Skin epidermis (tissue), 12 donors: ENCODE data around the gene HORMAD2.
"Not testable (repeated sequence)": the region's sequence is repeated elsewhere in the genome, so short reads cannot be mapped to it uniquely, and the experiment has no call there.

Experiments
- H3K27ac ChIP-seq, 21 experiments: fragments of 200-600 bp; sonication (generic) in 11 of 21; one replicate each; pipeline ENCODE4 v1.5.0; 2020; ENCODE audit warnings: mild to moderate bottlenecking in 3 of 21, inconsistent platforms in 2 of 21, moderate library complexity in 2 of 21
- H3K4me3 ChIP-seq, 7 experiments: fragments of 200-600 bp; sonication (generic) in 2 of 7; one replicate each; pipeline ENCODE4 v1.5.0; 2020; ENCODE audit warnings: inconsistent platforms in 2 of 7, mild to moderate bottlenecking in 2 of 7, moderate library complexity in 1 of 7

HORMAD2 gene

DNA sequence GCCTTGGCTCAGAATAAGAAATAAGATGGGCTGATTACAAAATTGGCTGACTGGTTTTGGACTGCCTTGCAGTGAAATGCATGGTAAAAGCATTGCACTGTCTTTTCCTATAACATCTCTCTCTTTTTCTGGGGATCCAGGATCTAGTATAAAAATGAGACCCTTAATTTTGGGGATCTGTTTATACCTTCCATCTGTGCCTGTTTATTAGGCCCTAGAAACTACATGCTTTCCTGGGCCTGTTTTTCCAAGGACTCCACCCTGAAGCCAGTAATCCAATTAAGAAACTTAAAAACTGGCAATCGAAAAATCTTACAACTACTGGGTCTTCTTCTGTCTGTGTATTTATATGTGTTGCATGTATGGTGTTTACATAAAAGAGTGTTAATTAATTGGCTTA is 14.5 kb downstream of the HORMAD2 start:
- Histone ChIP-seq H3K27ac (no peak overlapping the region), H3K4me3 (no peak overlapping the region)

DNA sequence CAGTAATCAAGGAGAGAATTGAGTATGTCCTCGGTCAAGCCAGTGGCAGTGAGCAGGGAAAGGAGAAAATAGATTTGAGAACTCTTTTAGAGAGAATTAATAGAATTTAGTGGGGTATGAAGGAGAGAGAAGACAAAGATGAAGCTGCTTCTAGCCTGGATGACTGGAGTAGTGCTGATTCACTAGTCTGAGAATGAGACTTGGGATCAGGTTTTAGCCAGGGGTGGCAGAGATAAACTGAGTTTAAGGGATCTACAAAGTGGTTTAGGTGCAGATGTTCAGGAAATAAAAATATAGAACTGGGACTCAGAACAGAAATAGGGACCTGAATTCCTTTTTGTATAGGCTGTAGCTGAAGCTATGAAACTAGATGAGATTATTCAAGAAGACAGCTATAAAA is 17.6 kb downstream of the HORMAD2 start:
- no peak overlapping the region for H3K4me3 ChIP-seq
- no peak overlapping the region for H3K27ac ChIP-seq

DNA sequence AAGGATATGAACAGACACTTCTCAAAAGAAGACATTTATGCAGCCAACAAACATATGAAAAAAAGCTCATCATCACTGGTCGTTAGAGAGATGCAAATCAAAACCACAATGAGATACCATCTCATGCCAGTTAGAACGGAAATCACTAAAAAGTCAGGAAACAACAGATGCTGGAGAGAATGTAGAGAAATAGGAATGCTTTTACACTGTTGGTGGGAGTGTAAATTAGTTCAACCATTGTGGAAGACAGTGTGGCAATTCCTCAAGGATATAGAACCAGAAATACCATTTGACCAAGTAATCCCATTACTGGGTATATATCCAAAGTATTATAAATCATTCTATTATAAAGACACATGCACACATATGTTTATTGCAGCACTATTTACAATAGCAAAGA is 20.5 kb downstream of the HORMAD2 start:
- H3K4me3 ChIP-seq, H3K27ac ChIP-seq: not testable (repeated sequence)

DNA sequence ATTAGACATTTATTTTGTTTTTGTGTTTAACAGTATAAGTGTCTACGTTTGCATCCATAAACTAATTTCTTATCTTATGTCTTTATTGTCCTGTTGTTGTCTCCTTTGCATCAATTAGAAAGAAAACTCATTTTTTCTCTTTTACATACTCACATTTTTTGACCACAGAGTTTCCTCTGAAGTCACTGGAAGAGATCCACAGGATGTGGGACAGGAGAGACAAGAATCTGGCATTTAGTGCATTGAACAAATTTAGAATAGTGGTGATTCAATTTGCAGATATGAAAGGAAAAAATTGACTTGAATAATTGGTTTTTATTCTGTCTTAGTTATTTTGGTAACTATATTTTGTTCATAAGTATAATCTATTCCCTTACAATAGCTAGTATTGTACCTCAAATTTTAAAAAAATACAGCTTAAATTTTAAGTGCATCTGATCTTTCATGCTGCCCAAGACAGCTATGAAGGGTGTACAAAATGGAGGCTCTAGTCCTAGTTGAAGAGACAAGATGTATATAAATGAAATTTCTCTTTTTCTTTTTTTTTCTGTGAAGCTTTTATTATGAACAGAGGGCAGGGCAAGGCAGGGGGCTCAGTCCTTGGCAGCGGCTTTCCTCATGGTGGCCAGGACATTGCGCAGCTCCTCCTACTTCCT is 24.4 kb downstream of the HORMAD2 start:
- Histone ChIP-seq H3K27ac (peak overlapping the region in 1 of 21 experiments; percentile 31), H3K4me3 (no peak overlapping the region)

DNA sequence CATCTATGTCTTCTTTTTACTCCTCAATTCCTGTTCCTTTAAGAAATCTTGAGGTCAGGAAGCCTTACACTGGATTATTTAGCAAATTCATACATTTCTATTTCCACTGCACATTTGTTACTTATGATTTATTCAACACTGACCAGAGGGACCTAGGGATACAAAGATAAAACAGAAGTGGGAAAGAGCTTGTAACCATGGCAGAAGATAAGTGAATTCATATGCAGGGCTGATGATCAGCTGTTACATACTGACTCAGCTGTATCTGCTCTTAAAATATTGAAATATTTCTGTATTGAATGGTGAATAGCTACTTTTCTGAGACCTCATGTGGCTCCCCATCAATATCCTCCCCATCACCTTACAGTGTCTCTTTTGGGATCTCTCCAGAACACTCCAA is 25.2 kb downstream of the HORMAD2 start:
- Histone ChIP-seq H3K4me3 (no peak overlapping the region), H3K27ac (no peak overlapping the region)

DNA sequence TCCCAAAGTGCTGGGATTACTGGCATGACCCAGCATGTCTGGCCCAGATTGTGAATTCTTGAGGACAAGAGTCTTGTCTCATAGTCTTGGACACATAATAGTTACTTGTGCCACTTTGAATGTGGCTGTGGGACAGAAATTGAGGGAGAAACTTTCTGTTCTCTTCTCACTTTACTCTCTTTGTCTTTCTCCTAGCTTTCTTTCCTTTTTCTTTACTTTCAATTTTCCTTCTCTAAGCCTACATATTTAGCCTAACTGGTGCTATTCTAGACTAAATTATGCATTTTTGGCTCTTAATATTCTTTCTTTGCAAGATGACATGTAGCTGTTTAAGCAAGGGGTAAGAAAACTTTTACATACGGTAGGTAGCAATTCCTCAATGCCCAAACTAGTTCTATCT is 33.2 kb downstream of the HORMAD2 start:
- Histone ChIP-seq H3K4me3 (no peak overlapping the region), H3K27ac (no peak overlapping the region)

DNA sequence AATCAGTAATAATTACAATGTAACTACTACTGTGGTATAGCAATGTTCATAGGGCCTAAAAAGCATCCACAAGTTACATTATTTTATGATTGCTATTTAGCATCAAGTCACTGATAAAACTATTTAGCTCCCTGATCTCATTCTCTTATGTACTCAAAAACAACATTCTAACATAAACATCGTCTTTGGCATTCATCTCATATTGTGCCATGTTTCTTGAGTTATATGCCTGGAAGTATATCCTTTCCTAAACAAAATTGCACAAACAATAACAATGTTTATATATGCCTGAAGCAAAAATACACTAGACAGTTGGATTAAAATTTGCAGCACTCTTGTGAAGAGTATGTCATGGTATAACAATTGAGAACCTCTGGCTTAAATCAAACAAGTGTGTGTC is 34.1 kb downstream of the HORMAD2 start:
- no peak overlapping the region for H3K4me3 ChIP-seq
- H3K27ac ChIP-seq: no peak overlapping the region

DNA sequence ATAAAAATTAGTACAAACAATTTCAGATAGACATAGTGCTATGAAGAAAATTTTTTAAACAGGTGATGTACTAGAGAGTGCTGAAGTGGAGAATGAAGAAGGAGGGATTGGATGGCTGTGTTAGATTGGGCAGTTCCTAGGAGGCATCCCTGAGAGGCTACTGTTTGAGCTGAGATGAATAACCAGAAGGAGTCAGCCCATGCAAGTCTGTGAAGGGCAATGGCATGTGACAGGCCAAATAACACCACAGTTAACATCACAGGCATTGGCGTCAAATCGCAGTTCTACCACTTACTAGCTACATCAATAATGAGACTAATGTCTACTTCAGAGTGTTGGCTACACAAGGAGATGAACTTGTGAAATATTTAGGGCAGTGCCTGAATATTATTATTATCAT is 35.4 kb downstream of the HORMAD2 start:
- Histone ChIP-seq H3K27ac (no peak overlapping the region), H3K4me3 (no peak overlapping the region)

DNA sequence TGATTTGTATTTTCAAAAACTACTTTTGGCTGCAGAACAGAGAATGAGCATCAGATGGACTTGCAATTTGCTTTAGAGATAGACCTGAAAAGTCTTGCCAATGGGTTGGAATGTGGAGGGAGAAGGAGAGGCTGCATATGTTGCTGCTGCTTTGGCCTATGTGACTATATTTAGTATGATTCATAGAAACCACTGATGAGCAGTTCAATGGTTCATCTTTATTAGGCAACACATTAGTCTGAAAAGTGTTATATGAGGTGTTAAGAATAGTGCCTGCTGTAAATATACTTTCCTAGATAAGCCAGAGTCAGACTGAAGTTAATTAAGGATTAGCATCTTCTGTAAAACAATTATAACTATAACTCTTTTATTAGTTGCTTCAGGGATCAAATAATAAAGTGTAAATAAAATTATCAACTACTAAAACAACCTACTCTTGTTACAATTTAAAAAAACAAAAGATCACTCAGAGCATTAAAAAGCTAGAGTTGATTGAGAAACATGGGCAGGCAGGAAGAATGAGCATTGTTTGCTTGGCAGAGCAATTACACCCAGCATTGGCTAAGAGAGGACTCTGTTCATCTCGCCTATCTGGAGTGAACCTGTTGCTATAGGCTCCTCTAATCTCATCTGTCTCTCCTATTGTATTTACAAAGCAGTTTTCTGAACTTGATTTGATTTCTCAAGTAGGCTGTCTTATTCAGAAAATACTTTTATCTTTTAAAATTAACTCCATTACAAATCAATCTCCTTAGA is 36.3 kb downstream of the HORMAD2 start:
- Histone ChIP-seq H3K4me3 (no peak overlapping the region), H3K27ac (no peak overlapping the region)

DNA sequence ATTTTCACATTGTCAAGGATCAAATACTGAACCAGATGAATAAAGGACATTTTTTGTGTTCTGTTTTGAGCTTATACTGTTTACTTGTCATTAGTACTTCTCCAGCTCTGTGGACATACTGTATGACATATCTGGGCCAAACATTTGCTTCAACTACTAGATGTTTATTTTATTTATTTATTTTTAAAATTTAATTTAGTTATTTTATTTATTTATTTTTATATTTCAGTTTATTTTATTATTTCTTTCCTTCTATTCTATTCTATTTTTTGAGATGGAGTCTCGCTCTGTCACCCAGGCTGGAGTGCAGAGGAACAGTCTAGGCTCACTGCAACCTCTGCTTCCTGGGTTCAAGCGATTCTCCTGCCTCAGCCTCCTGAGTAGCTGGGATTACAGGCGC is 37.0 kb downstream of the HORMAD2 start:
- Histone ChIP-seq H3K27ac (no peak overlapping the region), H3K4me3 (no peak overlapping the region)

DNA sequence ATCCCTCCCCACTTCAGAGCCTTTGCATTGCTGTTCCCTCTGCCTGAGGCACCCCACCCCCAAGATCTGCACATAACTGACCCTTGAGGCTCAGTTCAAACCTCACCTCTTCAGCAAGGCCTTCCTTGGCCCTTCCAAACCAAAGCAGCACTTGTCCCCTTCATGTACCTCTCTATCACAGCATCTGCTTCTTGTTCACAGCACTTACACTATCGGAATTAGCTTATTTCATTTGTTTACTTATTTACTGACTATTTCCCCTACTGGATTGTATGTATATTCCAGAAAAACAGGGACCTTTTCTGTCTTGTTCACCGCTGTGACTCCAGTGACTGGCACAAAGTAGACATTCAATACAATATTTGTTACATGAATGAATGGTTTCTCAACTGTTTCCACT is 38.0 kb downstream of the HORMAD2 start:
- H3K4me3 ChIP-seq: no peak overlapping the region
- no peak overlapping the region for H3K27ac ChIP-seq

DNA sequence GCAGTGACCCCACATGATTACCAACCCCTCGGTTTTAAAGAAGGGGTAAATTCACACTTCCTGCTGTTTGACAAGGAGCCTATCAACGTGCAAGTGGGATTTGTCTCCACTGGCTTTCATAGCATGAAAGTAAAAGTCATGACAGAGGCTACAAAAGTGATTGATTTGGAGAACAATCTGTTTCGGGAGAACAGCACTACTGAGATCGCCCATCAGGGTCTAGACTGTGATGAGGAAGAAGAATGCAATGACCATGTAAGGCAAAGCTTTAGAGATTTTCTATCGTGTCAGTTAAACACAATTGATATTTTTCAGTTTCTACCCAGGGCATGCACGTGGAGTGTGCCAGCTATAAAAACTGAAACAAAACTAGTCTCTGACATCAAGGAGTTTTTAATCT is 41.7 kb downstream of the HORMAD2 start:
- no peak overlapping the region for H3K4me3 ChIP-seq
- no peak overlapping the region for H3K27ac ChIP-seq

DNA sequence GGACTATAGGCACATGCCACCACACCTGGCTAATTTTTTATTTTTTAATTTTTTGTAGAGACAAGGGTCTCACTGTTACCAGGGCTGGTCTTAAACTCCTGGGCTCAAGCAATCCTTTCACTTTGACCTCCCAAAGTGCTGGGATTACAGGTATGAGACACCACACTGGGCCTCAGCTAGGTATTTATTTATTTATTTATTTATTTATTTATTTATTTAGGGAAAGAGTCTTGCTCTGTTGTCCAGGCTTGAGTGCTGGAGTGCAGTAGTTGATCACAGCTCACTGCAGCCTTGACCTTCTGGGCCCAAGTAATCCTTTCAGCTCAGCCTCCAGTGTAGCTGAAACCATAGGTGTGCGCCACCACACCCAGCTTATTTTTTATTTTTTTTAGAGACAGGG is 43.2 kb downstream of the HORMAD2 start:
- no peak overlapping the region for H3K4me3 ChIP-seq

DNA sequence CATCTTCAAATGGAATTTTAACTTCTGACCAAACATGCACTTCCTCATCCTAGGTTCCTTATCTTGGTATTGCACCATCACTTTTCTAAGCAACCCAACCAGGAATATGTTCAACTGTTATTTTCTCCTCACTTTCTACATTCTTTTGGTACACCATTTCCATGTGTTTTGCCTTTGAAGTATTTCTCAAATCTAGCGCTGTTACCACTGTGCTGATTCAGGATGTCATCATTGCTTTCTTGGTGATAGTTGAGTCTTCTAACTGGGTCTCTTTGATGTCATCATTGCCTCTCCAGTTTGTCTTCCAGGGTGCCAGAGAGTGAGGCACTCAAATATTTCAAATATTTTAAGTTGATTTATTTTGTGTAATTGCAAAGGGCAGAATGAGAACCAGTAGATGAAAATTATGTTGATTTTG is 47.5 kb downstream of the HORMAD2 start:
- no peak overlapping the region for H3K27ac ChIP-seq

More for the DNA sequence above, 43.2 kb downstream of the HORMAD2 start:
- H3K27ac ChIP-seq: no peak overlapping the region

DNA sequence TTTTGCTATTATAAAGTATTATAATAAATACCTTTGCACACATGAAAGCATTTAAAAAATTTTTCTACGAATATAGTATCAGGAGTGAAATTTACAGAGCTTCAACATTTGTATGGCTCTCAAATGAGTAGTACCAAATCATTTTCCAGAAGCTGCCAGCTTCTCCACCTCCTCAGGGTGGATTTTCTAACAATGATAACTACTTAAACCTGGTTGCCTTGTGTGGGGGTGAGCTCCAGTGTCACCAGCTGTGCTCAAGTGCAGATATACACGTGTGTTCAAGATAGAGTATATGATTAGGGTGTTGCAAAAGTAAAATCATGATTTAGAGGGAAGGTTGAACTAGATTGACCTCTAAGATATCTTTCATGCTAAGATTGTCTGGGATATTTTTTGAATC is 48.2 kb downstream of the HORMAD2 start:
- Histone ChIP-seq H3K4me3 (no peak overlapping the region), H3K27ac (no peak overlapping the region)

More for the DNA sequence above, 47.5 kb downstream of the HORMAD2 start:
- no peak overlapping the region for H3K4me3 ChIP-seq

DNA sequence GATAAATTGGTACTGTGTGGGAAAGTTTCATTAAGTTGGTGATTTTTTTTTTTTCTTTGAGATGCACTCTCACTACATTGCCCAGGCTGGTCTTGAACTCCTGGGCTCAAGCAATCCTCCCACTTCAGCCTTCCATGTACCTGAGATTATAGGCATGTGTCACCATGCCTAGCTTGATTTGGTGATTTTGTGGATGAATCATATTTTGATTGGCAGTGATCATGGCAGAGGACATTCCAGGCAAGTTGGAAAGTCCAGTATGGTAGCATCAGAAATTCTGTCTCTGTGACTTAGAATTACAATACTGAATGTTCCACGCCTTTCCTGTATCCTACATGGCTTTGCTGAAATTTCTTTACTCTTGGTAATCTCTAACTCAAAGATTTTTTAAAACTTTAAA is 49.4 kb downstream of the HORMAD2 start:
- Histone ChIP-seq H3K4me3 (no peak overlapping the region), H3K27ac (no peak overlapping the region)

DNA sequence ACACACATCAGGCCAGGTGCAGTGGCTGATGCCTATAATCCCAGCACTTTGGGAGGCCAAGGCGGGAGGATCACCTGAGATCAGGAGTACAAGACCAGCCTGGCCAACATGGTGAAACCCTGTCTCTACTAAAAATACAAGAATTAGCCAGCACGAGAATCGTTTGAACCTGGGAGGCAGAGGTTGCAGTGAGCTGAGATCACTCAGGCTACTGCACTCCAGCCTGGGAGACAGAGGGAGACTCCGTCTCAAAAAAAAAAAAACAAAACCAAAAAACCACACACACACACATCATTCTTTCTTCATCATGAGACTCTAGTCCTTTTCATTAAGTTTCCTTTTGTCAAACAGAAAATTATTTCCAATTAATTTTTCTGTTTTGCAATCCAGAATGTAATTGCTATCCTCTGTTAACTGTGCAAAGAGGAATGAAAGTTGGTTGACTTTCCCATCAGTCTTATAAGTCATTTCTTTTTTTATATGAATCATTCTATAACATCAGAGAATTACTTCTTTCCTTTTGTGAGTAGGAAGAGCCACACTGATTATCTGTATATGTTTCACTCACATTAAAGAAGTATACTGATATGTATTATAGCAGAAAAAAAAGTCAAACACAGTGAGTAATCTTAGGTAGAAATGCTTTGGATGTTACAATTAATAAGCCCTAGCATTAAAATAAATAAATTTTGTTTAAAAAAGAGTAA is 52.2 kb downstream of the HORMAD2 start:
- H3K27ac ChIP-seq: no peak overlapping the region
- H3K4me3 ChIP-seq: no peak overlapping the region

DNA sequence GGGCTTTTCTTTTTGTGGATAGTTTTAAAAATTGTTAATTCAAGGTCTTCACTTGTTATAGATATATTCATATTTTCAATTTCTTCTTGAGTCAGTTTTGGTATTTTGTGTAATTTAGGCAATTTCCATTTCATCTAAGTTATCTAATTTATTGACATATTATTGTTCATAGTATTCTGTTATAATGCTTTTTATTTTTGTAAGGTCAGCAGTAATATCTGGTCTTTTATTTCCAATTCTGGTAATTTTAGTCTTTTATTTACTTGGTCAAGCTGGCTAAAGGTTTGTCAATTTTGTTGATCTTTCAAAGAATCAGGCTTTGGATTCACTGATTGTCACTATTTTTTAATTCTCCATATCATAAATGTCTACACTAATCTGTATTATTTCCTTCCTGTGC is 60.1 kb downstream of the HORMAD2 start:
- no peak overlapping the region for H3K4me3 ChIP-seq
- H3K27ac ChIP-seq: no peak overlapping the region

DNA sequence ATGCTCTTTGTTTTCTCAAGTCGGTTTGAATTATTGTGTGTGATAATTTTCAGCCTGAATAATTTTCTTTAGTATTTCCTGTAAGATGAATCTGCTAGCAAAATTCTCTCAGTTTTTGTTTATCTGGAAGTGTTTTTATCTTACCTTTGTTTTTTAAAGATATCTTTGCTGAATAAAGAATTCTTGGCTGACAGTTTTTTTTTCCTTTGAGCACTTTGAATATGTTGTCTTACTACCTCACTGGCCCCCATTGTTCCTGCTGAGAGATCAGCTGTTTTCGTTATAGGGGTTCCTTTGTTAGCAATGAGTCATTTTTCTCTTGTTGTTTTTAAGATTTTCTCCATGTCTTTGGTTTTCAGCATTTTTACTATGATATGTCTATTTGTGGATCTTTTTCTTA is 63.0 kb downstream of the HORMAD2 start:
- no peak overlapping the region for H3K4me3 ChIP-seq

DNA sequence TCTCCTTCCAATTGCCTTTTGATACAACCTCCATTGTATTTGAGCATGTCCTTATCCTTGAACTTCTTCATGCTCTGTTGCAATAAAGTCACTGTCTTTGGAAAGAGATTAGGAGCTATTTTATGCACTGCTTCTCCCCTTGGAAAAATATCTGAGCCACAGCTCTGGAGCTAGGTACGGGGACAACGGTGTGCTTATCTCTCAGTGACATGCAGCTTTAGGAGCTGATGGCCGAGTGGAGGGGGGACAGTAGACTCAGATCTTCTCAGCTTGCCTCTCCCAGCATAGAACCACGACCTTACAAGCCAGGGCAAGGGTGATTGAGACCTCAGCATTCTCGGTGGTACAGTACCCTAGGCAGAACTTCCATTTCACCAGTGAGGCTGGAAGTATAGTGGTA is 64.1 kb downstream of the HORMAD2 start:
- no peak overlapping the region for H3K27ac ChIP-seq
- no peak overlapping the region for H3K4me3 ChIP-seq

More for the DNA sequence above, 63.0 kb downstream of the HORMAD2 start:
- no peak overlapping the region for H3K27ac ChIP-seq

DNA sequence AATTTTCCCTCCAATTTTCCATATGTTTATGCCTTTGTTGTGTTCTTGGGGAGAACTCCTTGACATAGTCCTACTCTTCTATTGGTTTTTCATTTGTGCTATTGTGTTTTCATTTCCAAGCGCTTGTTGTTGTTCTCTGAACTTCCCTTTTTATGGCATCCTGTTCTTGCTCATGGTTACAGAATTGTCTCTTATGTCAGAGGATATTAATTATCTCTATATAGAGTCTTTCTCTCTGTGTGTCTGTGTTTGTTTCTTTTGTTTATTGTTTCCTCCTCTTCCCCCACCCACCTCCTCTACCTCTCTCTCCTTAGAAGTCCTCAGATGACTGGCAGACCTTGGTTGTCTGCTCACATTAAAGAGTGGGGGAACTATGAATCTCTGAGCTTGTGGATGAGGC is 69.9 kb downstream of the HORMAD2 start:
- no peak overlapping the region for H3K4me3 ChIP-seq
- no peak overlapping the region for H3K27ac ChIP-seq
